K562 (cell line): Measurements from ENCODE around the gene ICAM1. TPM values are rescaled to one million over a fixed set of nuclear protein-coding genes. Genes with fewer than 3 reads are reported as not detected.
A peak's percentile ranks its signal among the peaks of the same experiment; 100 is the strongest.

Source experiments
- BACH1 ChIP-seq: fragments of 200-800 bp; sonication (Bioruptor generic); IDR thresholded peaks from 2 replicates; pipeline ENCODE4 v1.6.1; 2016; ENCODE audit warnings: missing genetic modification characterization, missing compliant biosample characterization
- BRF1 ChIP-seq: IDR thresholded peaks from 3 replicates; pipeline ENCODE4 v1.6.1; 2011; ENCODE audit warnings: borderline replicate concordance, mild to moderate bottlenecking; ENCODE audit not compliant: insufficient read length; ENCODE audit errors: extremely low read depth
- EHMT2 ChIP-seq: fragments of 450-650 bp; IDR thresholded peaks from 2 replicates; pipeline ENCODE4 v1.6.1; 2018; ENCODE audit warnings: antibody characterized with exemption
- ETV1 ChIP-seq: fragments of 450-650 bp; conservative IDR thresholded peaks from 2 replicates; pipeline ENCODE4 v1.6.1; 2016; ENCODE audit warnings: missing genetic modification characterization, control low read depth, low read depth, missing compliant biosample characterization
- GTF2E2 ChIP-seq: fragments of 200-800 bp; sonication (Bioruptor generic); IDR thresholded peaks from 2 replicates; pipeline ENCODE4 v1.6.1; 2016; ENCODE audit warnings: missing genetic modification characterization, missing compliant biosample characterization
- HDAC3 ChIP-seq: fragments of 450-650 bp; IDR thresholded peaks from 2 replicates; pipeline ENCODE4 v1.6.1; 2018; ENCODE audit warnings: borderline replicate concordance, mild to moderate bottlenecking, moderate library complexity; ENCODE audit not compliant: partially characterized antibody
- HMGN3 ChIP-seq: IDR thresholded peaks from 2 replicates; pipeline ENCODE4 v1.6.1; 2011; ENCODE audit warnings: borderline replicate concordance, low read depth, mild to moderate bottlenecking, mixed read lengths, low read length; ENCODE audit not compliant: insufficient read length; ENCODE audit errors: extremely low read depth
- LEF1 ChIP-seq: fragments of 450-650 bp; IDR thresholded peaks from 2 replicates; pipeline ENCODE4 v1.6.1; 2016; ENCODE audit warnings: mild to moderate bottlenecking
- MAX ChIP-seq: sonication (generic); formaldehyde crosslinking; IDR thresholded peaks from 2 replicates; pipeline ENCODE4 v1.9.0; 2022; ENCODE audit warnings: mild to moderate bottlenecking, missing genetic modification reagents
- MED1 ChIP-seq: sonication (generic); formaldehyde crosslinking; IDR thresholded peaks from 2 replicates; pipeline ENCODE4 v1.8.1; 2023; ENCODE audit warnings: missing genetic modification reagents, borderline replicate concordance
- NBN ChIP-seq: fragments of 450-650 bp; IDR thresholded peaks from 2 replicates; pipeline ENCODE4 v1.6.1; 2016; ENCODE audit warnings: low read depth, mild to moderate bottlenecking
- NFIX ChIP-seq: fragments of 250-450 bp; sonication (Bioruptor Pico); IDR thresholded peaks from 2 replicates; pipeline ENCODE4 v1.4.0; 2020; ENCODE audit warnings: low read depth, mild to moderate bottlenecking, moderate library complexity
- NFRKB ChIP-seq: fragments of 450-650 bp; IDR thresholded peaks from 2 replicates; pipeline ENCODE4 v1.6.1; 2016; ENCODE audit warnings: low read depth
- NFXL1 ChIP-seq: fragments of 450-650 bp; formaldehyde crosslinking; IDR thresholded peaks from 2 replicates; pipeline ENCODE4 v1.4.0; 2021; ENCODE audit warnings: mild to moderate bottlenecking
- PHF20 ChIP-seq: fragments of 450-650 bp; IDR thresholded peaks from 2 replicates; pipeline ENCODE4 v1.6.1; 2018; ENCODE audit not compliant: partially characterized antibody
- POLR2A ChIP-seq: fragments of 450-650 bp; conservative IDR thresholded peaks from 2 replicates; pipeline ENCODE4 v1.6.1; 2016
- POU5F1 ChIP-seq: fragments of 150-350 bp; IDR thresholded peaks from 2 replicates; pipeline ENCODE4 v1.6.1; 2014; ENCODE audit warnings: borderline replicate concordance, low read length, low read depth, mild to moderate bottlenecking; ENCODE audit not compliant: partially characterized antibody
- PRMT5 ChIP-seq: sonication (generic); formaldehyde crosslinking; IDR thresholded peaks from 2 replicates; pipeline ENCODE4 v1.5.0; 2020; ENCODE audit warnings: missing genetic modification reagents
- RBBP5 ChIP-seq: fragments of 200-600 bp; sonication (generic); IDR thresholded peaks from 2 replicates; pipeline ENCODE4 v1.6.1; 2012; ENCODE audit warnings: borderline replicate concordance, mild to moderate bottlenecking, low read length, control low read depth, inconsistent platforms; ENCODE audit not compliant: insufficient read depth, poor library complexity, severe bottlenecking
- RBM15 ChIP-seq: fragments of 200-400 bp; formaldehyde crosslinking; IDR thresholded peaks from 2 replicates; pipeline ENCODE4 v1.6.1; 2018; ENCODE audit warnings: mild to moderate bottlenecking, low read length, moderate library complexity; ENCODE audit not compliant: insufficient read depth
- SMAD3 ChIP-seq: fragments of 450-650 bp; formaldehyde crosslinking; conservative IDR thresholded peaks from 2 replicates; pipeline ENCODE4 v1.4.0; 2020; ENCODE audit warnings: mild to moderate bottlenecking
- SP1 ChIP-seq: sonication (generic); formaldehyde crosslinking; IDR thresholded peaks from 2 replicates; pipeline ENCODE4 v1.8.1; 2022; ENCODE audit warnings: mild to moderate bottlenecking, missing genetic modification reagents
- SREBF1 ChIP-seq: fragments of 150-350 bp; IDR thresholded peaks from 2 replicates; pipeline ENCODE4 v1.6.1; 2014; ENCODE audit warnings: antibody characterized with exemption, low read depth, low read length, borderline replicate concordance
- TCF7 ChIP-seq: sonication (generic); IDR thresholded peaks from 2 replicates; pipeline ENCODE4 v1.6.1; 2016; ENCODE audit warnings: antibody characterized with exemption, borderline replicate concordance
- WHSC1 ChIP-seq: IDR thresholded peaks from one replicate; pipeline ENCODE4 v1.6.1; 2012; ENCODE audit warnings: low read length, control low read depth, inconsistent platforms
- ZBTB2 ChIP-seq: fragments of 450-650 bp; IDR thresholded peaks from 2 replicates; pipeline ENCODE4 v1.6.1; 2016; ENCODE audit warnings: antibody characterized with exemption
- ZBTB9 ChIP-seq: fragments of 450-650 bp; formaldehyde crosslinking; IDR thresholded peaks from 2 replicates; pipeline ENCODE4 v1.4.0; 2020; ENCODE audit warnings: mild to moderate bottlenecking, moderate library complexity
- ZNF561 ChIP-seq: fragments of 450-650 bp; formaldehyde crosslinking; conservative IDR thresholded peaks from 2 replicates; pipeline ENCODE4 v1.4.0; 2020; ENCODE audit warnings: mild to moderate bottlenecking, moderate library complexity
- ZNF644 ChIP-seq: fragments of 200-800 bp; sonication (Bioruptor generic); IDR thresholded peaks from 2 replicates; pipeline ENCODE4 v1.6.1; 2016; ENCODE audit warnings: low read depth, missing genetic modification characterization, missing compliant biosample characterization
- polyA plus RNA-seq, 8 experiments: library from polyadenylated mRNA; depleted of rRNA in 4 of 8; stranded (reverse) in 5 of 8; unstranded in 3 of 8; fragments of >200 nt; fragmentation: Nextera tagmentation in 2 of 8; fragmentation: Illumina TruSeq in 1 of 8; extraction: Ambion mirVana in 2 of 8; extraction: Trizol in 1 of 8; gene quantifications; 2 replicates each; pipeline versions ENCODE4 v1.2.1 to v1.2.3, GENCODE V29; 2011 to 2014; ENCODE audit warnings: inconsistent platforms in 1 of 8, missing spikeins in 1 of 8
- total RNA-seq, 7 experiments: library from RNA; depleted of rRNA in 6 of 7; stranded (reverse); fragments of >200 nt in 6 of 7; fragmentation: Illumina TruSeq in 2 of 7; extraction: Trizol in 2 of 7; gene quantifications; 2 replicates each; pipeline versions ENCODE4 v1.2.1 to v1.2.3, GENCODE V29; 2011 to 2021; ENCODE audit warnings: low replicate concordance in 1 of 7

The ICAM1 gene
- total and polyA plus RNA-seq, 9 of the 15 experiments (the other 6 are each of a cell fraction or from before 2014, with no cell fraction given): 2.3 to 24.4 (median 13.4) TPM

- TF ChIP-seq ZBTB2 (no peak), TCF7 (no peak), ZNF644 (tag) (no peak), GTF2E2 (tag) (peak; percentile 60; the same call in 1 of the 2 replicates), POLR2A (peak; percentile 75), MED1 (CRISPR knock-in tag) (no peak), PHF20 (no peak), LEF1 (no peak), SREBF1 (no peak), NFIX (CRISPR knock-in tag) (no peak), HDAC3 (no peak), SMAD3 (CRISPR knock-in tag) (no peak), RBM15 (no peak), MAX (CRISPR knock-in tag) (peak; percentile 32), NFXL1 (CRISPR knock-in tag) (no peak; the same call in 1 of the 2 replicates), SP1 (CRISPR knock-in tag) (no peak; the same call in 1 of the 2 replicates), ZNF561 (CRISPR knock-in tag) (no peak), POU5F1 (no peak), HMGN3 (peak; percentile 65), BACH1 (no peak), RBBP5 (no peak), EHMT2 (no peak), ETV1 (tag) (no peak), NBN (no peak), ZBTB9 (CRISPR knock-in tag) (0 out of 2 replicates have a peak, but pooled peaks have one; percentile 42), PRMT5 (CRISPR knock-in tag) (no peak), NFRKB (no peak), WHSC1 (no peak), BRF1 (no peak)
Observed at GRCh38 chr19:10230861-10231611, 39.9 kb upstream of the ICAM1 start, which contains the start of gene S1PR2 (continued).
